Common myeloid progenitor, CD34-positive (primary cell): Measurements from ENCODE around the gene CDH23.

ENCODE experiments used
- CTCF ChIA-PET: fragments of 350-600 bp; sonication (Branson Sonifier 250); formaldehyde crosslinking; loops from one replicate; lab custom pipeline; 2021; ENCODE audit warnings: antibody characterized with exemption; lab: Charles Lee
- POLR2A ChIA-PET: fragments of 350-600 bp; sonication (Branson Sonifier 250); formaldehyde crosslinking; loops from one replicate; lab custom pipeline; 2021; ENCODE audit warnings: antibody characterized with exemption; lab: Charles Lee
- DNase-seq, 3 donors: peaks; one replicate each; pipeline versions ENCODE4 v3.0.0 to v3.0.0-alpha.2; 2013
- H3K27ac ChIP-seq, 2 experiments: 1 replicate in 1 of 2; 2 replicates in 1 of 2; pipeline ENCODE4 v1.7.0; 2013; ENCODE audit warnings: inconsistent platforms in 2 of 2, low read length in 2 of 2, mild to moderate bottlenecking in 2 of 2, low read depth in 1 of 2, moderate library complexity in 1 of 2; ENCODE audit not compliant: severe bottlenecking in 2 of 2, insufficient read depth in 1 of 2, poor library complexity in 1 of 2
- H3K27me3 ChIP-seq, 5 experiments: replicated peaks in 2 of 5; 1 replicate in 3 of 5; 2 replicates in 2 of 5; pipeline versions ENCODE4 v1.6.1 to v1.7.0; 2013; ENCODE audit warnings: low read length in 4 of 5, mild to moderate bottlenecking in 2 of 5, moderate library complexity in 2 of 5, inconsistent platforms in 1 of 5; ENCODE audit not compliant: insufficient read depth in 5 of 5, control insufficient read depth in 4 of 5
- H3K36me3 ChIP-seq, 4 experiments: 1 replicate in 2 of 4; 2 replicates in 2 of 4; pipeline versions ENCODE4 v1.6.1 to v1.7.0; 2013; ENCODE audit warnings: low read length in 3 of 4, control low read depth in 1 of 4, mild to moderate bottlenecking in 1 of 4; ENCODE audit not compliant: control insufficient read depth in 4 of 4, insufficient read depth in 4 of 4
- H3K4me1 ChIP-seq, 4 experiments: 1 replicate in 3 of 4; 2 replicates in 1 of 4; pipeline versions ENCODE4 v1.6.1 to v1.7.1; 2013; ENCODE audit warnings: low read length in 3 of 4, mild to moderate bottlenecking in 3 of 4, control low read depth in 1 of 4, inconsistent platforms in 1 of 4, moderate library complexity in 1 of 4; ENCODE audit not compliant: control insufficient read depth in 4 of 4, insufficient read depth in 4 of 4; ENCODE audit errors: control extremely low read depth in 1 of 4
- H3K4me3 ChIP-seq, 7 experiments: 1 replicate in 4 of 7; 2 replicates in 3 of 7; pipeline versions ENCODE4 v1.5.1 to v1.7.0; 2013; ENCODE audit warnings: mild to moderate bottlenecking in 7 of 7, low read length in 6 of 7, moderate library complexity in 6 of 7, inconsistent platforms in 2 of 7, low read depth in 2 of 7, control low read depth in 1 of 7; ENCODE audit not compliant: insufficient read depth in 4 of 7, control insufficient read depth in 1 of 7; ENCODE audit errors: extremely low read depth in 1 of 7
- H3K9me3 ChIP-seq, 5 experiments: 1 replicate in 4 of 5; 2 replicates in 1 of 5; pipeline versions ENCODE4 v1.6.1 to v1.7.1; 2013; ENCODE audit warnings: low read length in 4 of 5, mild to moderate bottlenecking in 2 of 5, inconsistent platforms in 1 of 5, low read depth in 1 of 5, moderate library complexity in 1 of 5; ENCODE audit not compliant: control insufficient read depth in 4 of 5, insufficient read depth in 2 of 5; ENCODE audit errors: control extremely low read depth in 1 of 5
- WGBS: methylation state at CpG from one replicate; pipeline ENCODE4 v1.1.5; 2013; ENCODE audit not compliant: insufficient coverage; 5-methylcytosine and 5-hydroxymethylcytosine counted together

The CDH23 gene

GRCh38 chr10:71594934-71595571, 198.3 kb downstream of the CDH23 start:
- DNase-seq: no peak
- H3K27ac ChIP-seq: no peak overlapping the region
- no peaks in the 10 kb centered on the region for H3K27me3 ChIP-seq
- no peaks in the 10 kb centered on the region for H3K9me3 ChIP-seq
- ChIA-PET POLR2A (no interaction called here), CTCF (no interaction called here)
- H3K36me3 ChIP-seq: no peaks in the 10 kb centered on the region
- H3K4me3 ChIP-seq: no peak overlapping the region
- WGBS: 93% methylated on average over 6 of the region's 8 CpGs
- peaks cover 0 to 17% (median 15%) of the 10 kb centered on the region in 4 experiments for H3K4me1 ChIP-seq

GRCh38 chr10:71595649-71596048, 198.9 kb downstream of the CDH23 start:
- H3K9me3 ChIP-seq: no peaks in the 10 kb centered on the region
- ChIA-PET CTCF (no interaction called here), POLR2A (no interaction called here)
- no peak for DNase-seq
- peaks cover 0 to 17% (median 14%) of the 10 kb centered on the region in 4 experiments for H3K4me1 ChIP-seq
- no peak overlapping the region for H3K27ac ChIP-seq
- H3K4me3 ChIP-seq: no peak overlapping the region
- no peaks in the 10 kb centered on the region for H3K36me3 ChIP-seq
- 92% methylated on average over 7 of the region's 7 CpGs for WGBS
- H3K27me3 ChIP-seq: no peaks in the 10 kb centered on the region

GRCh38 chr10:71596127-71596526, 199.4 kb downstream of the CDH23 start:
- ChIA-PET POLR2A (no interaction called here), CTCF (interaction anchor here (3.5 kb wide), 1 partner anchor 13 kb away, joined by 17 read pairs; no protein-coding TSS in a partner anchor)
- no peak overlapping the region for H3K27ac ChIP-seq
- H3K9me3 ChIP-seq: no peaks in the 10 kb centered on the region
- 100% methylated on average over 1 of the region's 3 CpGs for WGBS
- H3K4me3 ChIP-seq: no peak overlapping the region
- no peaks in the 10 kb centered on the region for H3K27me3 ChIP-seq
- H3K4me1 ChIP-seq: peaks cover 0 to 17% (median 14%) of the 10 kb centered on the region in 4 experiments
- H3K36me3 ChIP-seq: no peaks in the 10 kb centered on the region
- DNase-seq: no peak

- H3K9me3 ChIP-seq: no peaks in the 10 kb centered on the region
- ChIA-PET POLR2A (no interaction called here), CTCF (interaction anchor here (1.1 to 3.5 kb wide), 5 partner anchors 10 to 282 kb away, joined by 3 to 17 read pairs (median 8); no protein-coding TSS in a partner anchor)
- 95% methylated on average over 5 of the region's 8 CpGs for WGBS
- H3K36me3 ChIP-seq: no peaks in the 10 kb centered on the region
- H3K4me1 ChIP-seq: peaks cover 0 to 17% (median 14%) of the 10 kb centered on the region in 4 experiments
- H3K4me3 ChIP-seq: no peak overlapping the region
- DNase-seq: no peak
- H3K27me3 ChIP-seq: no peaks in the 10 kb centered on the region
- no peak overlapping the region for H3K27ac ChIP-seq
Measured at GRCh38 chr10:71596759-71597158, 200.0 kb downstream of the CDH23 start.

GRCh38 chr10:71597821-71598498, 201.2 kb downstream of the CDH23 start:
- Histone ChIP-seq H3K27me3 (no peaks in the 10 kb centered on the region), H3K27ac (peak overlapping the region in 1 of 2 experiments; percentile 19), H3K9me3 (no peaks in the 10 kb centered on the region), H3K4me1 (peaks cover 0 to 17% (median 14%) of the 10 kb centered on the region in 4 experiments), H3K36me3 (no peaks in the 10 kb centered on the region), H3K4me3 (peak overlapping the region in 1 of 7 experiments; percentile 19)
- peak; percentile 82 to 94 (median 92) for DNase-seq
- ChIA-PET CTCF (interaction anchor here (0.7 to 3.5 kb wide), 8 partner anchors 9 to 284 kb away, joined by 3 to 17 read pairs (median 5); no protein-coding TSS in a partner anchor), POLR2A (no interaction called here)
- 3% methylated on average over 8 of the region's 12 CpGs for WGBS

- Histone ChIP-seq H3K4me1 (peaks cover 0 to 17% (median 14%) of the 10 kb centered on the region in 4 experiments), H3K4me3 (no peak overlapping the region), H3K36me3 (no peaks in the 10 kb centered on the region), H3K27ac (no peak overlapping the region), H3K9me3 (no peaks in the 10 kb centered on the region), H3K27me3 (no peaks in the 10 kb centered on the region)
- POLR2A ChIA-PET: no interaction called here
- CTCF ChIA-PET: interaction anchor here (1.4 to 3.5 kb wide), 5 partner anchors 8 to 284 kb away, joined by 4 to 17 read pairs (median 8); no protein-coding TSS in a partner anchor
- no peak for DNase-seq
- WGBS: 65% methylated on average over 3 of the region's 10 CpGs
Measured at GRCh38 chr10:71598621-71599055, 201.9 kb downstream of the CDH23 start.

GRCh38 chr10:71599518-71599917, 202.8 kb downstream of the CDH23 start:
- Histone ChIP-seq H3K4me1 (peaks cover 0 to 20% (median 15%) of the 10 kb centered on the region in 4 experiments), H3K27me3 (no peaks in the 10 kb centered on the region), H3K4me3 (no peak overlapping the region), H3K27ac (no peak overlapping the region), H3K36me3 (no peaks in the 10 kb centered on the region), H3K9me3 (no peaks in the 10 kb centered on the region)
- 79% methylated on average over 2 of the region's 2 CpGs for WGBS
- no peak for DNase-seq
- ChIA-PET POLR2A (no interaction called here), CTCF (interaction anchor here (3.5 kb wide), 1 partner anchor 10 kb away, joined by 17 read pairs; no protein-coding TSS in a partner anchor)
